ENCODE results near the gene TCERG1L. TPM values are rescaled to one million over a fixed set of nuclear protein-coding genes. Genes with fewer than 3 reads are reported as not detected.

TCERG1L gene
- total RNA-seq, 1 donor from 2014 or later, result not detected

DNA sequence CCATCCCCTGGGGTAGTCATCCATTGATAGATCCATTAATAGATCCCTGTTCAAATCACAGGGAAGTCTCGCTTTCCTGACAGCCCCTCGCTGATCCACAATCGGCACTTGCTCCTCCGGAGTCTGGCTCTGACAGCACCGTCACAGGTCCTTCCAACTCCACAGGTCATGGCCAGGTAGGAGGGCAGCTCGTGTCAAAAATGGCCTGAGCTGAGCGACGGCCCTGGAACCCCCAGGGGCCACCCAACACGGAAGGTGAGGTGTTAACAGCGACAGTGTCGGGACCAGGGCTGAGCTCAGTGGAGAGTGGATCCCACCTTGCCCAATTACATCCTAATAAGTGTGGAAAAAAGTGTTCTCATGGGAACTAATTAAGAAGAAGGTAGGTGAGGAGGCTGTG lies 219.8 kb downstream of the TCERG1L start:
- intact Hi-C loops (cut with micrococcal nuclease), result no loop called here
- Mint-ChIP-seq H3K27ac (no peak overlapping the region), H3K27me3 (no peaks in the 10 kb centered on the region), H3K9me3 (no peaks in the 10 kb centered on the region), H3K36me3 (ENCODE audit: low read depth) (no peaks in the 10 kb centered on the region), H3K4me1 (no peaks in the 10 kb centered on the region), H3K4me3 (no peak overlapping the region)
- DNase-seq, result no peak

DNA sequence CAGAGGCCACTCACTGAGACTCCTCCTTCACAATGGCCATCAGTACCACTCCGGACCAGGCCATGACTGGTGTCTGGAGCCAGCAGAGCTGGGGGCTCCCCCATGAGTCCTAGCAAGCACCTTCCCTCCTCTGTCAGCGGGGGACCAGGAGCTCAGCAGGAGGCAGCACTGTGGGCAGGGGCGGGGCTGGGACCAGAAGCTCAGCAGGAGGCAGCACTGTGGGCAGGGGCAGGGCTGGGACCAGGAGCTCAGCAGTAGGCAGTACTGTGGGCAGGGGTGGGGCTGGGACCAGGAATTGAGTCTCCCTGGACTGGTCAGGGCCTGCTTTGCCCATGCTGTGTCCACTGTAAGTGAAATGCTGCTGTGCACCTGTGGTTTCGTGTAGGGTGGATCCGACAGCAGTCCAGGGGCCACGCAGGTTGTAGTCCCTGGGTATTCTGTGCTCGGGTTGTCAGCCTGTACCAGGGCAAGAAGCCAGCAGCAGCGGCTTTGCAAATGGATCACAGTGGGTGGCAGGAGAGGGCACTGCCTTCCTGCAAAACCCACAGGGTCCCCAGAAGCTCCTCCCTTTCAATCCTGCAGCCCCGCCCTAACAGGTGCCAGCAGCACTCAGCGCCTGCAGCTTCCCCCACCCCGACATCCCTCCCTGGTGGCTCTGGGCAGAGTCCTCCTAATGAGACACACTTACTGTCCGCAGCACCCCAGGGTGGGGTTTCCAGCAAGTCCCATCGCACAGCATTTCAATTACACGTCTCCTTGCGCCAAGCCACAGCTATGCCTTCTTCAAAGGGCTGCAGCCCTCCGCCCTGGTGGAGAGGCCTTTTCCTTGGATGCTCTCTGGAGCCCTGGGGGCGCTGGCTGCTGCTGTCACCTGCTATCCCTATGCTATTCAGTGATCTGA lies 220.5 kb downstream of the TCERG1L start:
- Mint-ChIP-seq H3K4me3 (no peak overlapping the region), H3K4me1 (no peaks in the 10 kb centered on the region), H3K36me3 (ENCODE audit: low read depth) (no peaks in the 10 kb centered on the region), H3K27ac (no peak overlapping the region), H3K9me3 (no peaks in the 10 kb centered on the region), H3K27me3 (no peaks in the 10 kb centered on the region)
- intact Hi-C loops (cut with micrococcal nuclease), result no loop called here
- no peak for DNase-seq

GRCh38 chr10:131089861-131090260 lies 221.7 kb downstream of the TCERG1L start:
- no peaks in the 10 kb centered on the region for H3K9me3 Mint-ChIP-seq
- H3K36me3 Mint-ChIP-seq (ENCODE audit: low read depth), result no peaks in the 10 kb centered on the region
- H3K27ac Mint-ChIP-seq, result no peak overlapping the region
- intact Hi-C loops (cut with micrococcal nuclease), result no loop called here
- no peak overlapping the region for H3K4me3 Mint-ChIP-seq
- DNase-seq, result no peak
- H3K27me3 Mint-ChIP-seq, result no peaks in the 10 kb centered on the region
- H3K4me1 Mint-ChIP-seq, result no peaks in the 10 kb centered on the region

DNA sequence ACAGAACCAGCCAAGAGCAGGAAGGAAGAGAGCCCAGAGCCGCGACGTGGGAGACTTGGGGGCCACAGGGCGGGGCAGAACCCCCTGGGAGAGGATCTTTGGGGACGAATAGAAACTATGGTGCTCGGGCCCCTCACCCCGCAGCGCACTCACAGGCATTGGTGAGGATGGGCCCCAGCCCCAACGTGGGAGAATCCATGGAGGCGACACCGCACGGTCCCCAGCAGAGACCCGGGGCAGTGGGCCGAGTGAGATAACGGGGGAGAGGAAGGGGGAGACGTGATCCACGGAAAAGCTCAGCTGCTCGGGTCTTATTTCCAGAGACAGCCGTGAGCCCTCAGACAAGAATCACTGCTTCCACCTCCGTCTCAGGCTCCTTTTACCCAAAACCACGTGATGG lies 222.4 kb downstream of the TCERG1L start:
- H3K36me3 Mint-ChIP-seq (ENCODE audit: low read depth), result no peaks in the 10 kb centered on the region
- no peak overlapping the region for H3K27ac Mint-ChIP-seq
- no peak overlapping the region for H3K4me3 Mint-ChIP-seq
- H3K27me3 Mint-ChIP-seq, result no peaks in the 10 kb centered on the region
- H3K9me3 Mint-ChIP-seq, result no peaks in the 10 kb centered on the region
- H3K4me1 Mint-ChIP-seq, result no peaks in the 10 kb centered on the region
- no peak for DNase-seq
- intact Hi-C loops (cut with micrococcal nuclease), result no loop called here

- peaks cover 1% of the 10 kb centered on the region for H3K4me1 Mint-ChIP-seq
- H3K27me3 Mint-ChIP-seq, result no peaks in the 10 kb centered on the region
- H3K36me3 Mint-ChIP-seq (ENCODE audit: low read depth), result no peaks in the 10 kb centered on the region
- no peaks in the 10 kb centered on the region for H3K9me3 Mint-ChIP-seq
- intact Hi-C loops (cut with micrococcal nuclease), result no loop called here
- no peak overlapping the region for H3K27ac Mint-ChIP-seq
- no peak overlapping the region for H3K4me3 Mint-ChIP-seq
- no peak for DNase-seq
Observed at GRCh38 chr10:131088619-131089018, 222.9 kb downstream of the TCERG1L start.

DNA sequence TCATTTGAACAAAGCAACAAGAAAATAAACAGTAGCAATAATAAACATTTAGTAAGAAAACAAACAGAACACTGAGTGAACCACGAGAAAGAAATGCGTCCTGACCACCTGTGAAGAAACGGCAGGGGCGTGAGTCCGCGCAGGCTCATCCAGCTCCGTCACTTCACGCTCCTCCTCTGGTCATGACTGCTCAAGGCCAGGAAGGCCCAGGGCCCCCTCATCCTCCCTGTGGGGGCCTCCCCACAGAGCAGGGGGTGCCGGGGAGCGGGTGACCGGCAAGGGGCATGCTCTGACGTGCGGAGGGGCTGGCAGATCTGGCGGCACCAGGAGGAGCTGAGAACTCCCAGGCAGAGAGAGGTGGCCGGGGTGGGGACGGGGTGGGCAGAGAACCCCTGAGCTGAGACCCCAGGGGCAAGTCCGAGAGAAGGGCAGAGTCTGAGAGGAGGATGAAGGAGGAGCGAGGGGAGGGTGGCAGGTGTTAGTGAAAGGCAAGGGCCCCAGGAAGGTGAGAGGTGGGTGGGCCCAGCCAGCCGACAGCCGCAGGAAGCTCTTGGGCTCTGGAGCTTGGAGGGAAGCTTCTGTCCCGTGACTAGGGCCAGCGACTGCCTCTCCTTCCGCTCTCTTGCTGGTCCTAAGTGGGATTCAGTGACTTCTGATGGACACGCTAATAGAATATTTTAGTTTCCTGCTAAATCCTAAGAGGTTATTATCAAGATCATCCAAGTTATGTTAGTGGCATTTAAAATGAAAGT lies 223.9 kb downstream of the TCERG1L start:
- no peaks in the 10 kb centered on the region for H3K27me3 Mint-ChIP-seq
- H3K9me3 Mint-ChIP-seq, result no peaks in the 10 kb centered on the region
- H3K4me1 Mint-ChIP-seq, result peaks cover 3% of the 10 kb centered on the region
- intact Hi-C loops (cut with micrococcal nuclease), result no loop called here
- H3K27ac Mint-ChIP-seq, result no peak overlapping the region
- DNase-seq, result no peak
- no peak overlapping the region for H3K4me3 Mint-ChIP-seq
- no peaks in the 10 kb centered on the region for H3K36me3 Mint-ChIP-seq (ENCODE audit: low read depth)

GRCh38 chr10:131086511-131086910 lies 225.0 kb downstream of the TCERG1L start:
- H3K36me3 Mint-ChIP-seq (ENCODE audit: low read depth), result no peaks in the 10 kb centered on the region
- intact Hi-C loops (cut with micrococcal nuclease), result no loop called here
- no peaks in the 10 kb centered on the region for H3K27me3 Mint-ChIP-seq
- DNase-seq, result no peak
- H3K4me3 Mint-ChIP-seq, result no peak overlapping the region
- H3K4me1 Mint-ChIP-seq, result peaks cover 4% of the 10 kb centered on the region
- H3K27ac Mint-ChIP-seq, result no peak overlapping the region
- H3K9me3 Mint-ChIP-seq, result no peaks in the 10 kb centered on the region

DNA sequence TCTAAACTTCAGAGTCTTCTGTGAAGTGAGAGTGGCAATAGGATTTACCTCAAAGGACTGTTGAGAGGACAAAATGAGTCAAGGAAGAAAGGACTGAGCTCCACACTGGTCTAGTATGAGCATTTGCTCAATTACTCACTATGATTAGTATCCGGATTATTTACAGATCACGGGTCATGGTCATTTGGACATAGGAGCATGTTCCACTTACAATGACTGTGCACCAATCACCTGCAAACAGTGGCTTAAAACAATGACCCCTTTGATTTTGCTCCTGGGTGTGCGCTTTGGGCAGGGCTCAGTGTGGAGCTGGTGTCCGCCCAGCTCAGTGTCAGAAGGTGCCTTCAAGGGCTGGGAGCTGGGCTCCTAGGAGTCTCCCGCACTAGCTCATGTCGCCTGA lies 225.4 kb downstream of the TCERG1L start:
- Mint-ChIP-seq H3K4me3 (no peak overlapping the region), H3K36me3 (ENCODE audit: low read depth) (no peaks in the 10 kb centered on the region), H3K27ac (no peak overlapping the region), H3K9me3 (no peaks in the 10 kb centered on the region), H3K4me1 (peaks cover 8% of the 10 kb centered on the region), H3K27me3 (no peaks in the 10 kb centered on the region)
- intact Hi-C loops (cut with micrococcal nuclease), result no loop called here
- no peak for DNase-seq

GRCh38 chr10:131085091-131085860 lies 226.2 kb downstream of the TCERG1L start:
- intact Hi-C loops (cut with micrococcal nuclease), result no loop called here
- H3K27me3 Mint-ChIP-seq, result no peaks in the 10 kb centered on the region
- no peak for DNase-seq

GRCh38 chr10:131084791-131085090 lies 226.8 kb downstream of the TCERG1L start:
- intact Hi-C loops (cut with micrococcal nuclease), result no loop called here
- Mint-ChIP-seq H3K4me3 (no peak overlapping the region), H3K27ac (no peak overlapping the region), H3K36me3 (ENCODE audit: low read depth) (no peaks in the 10 kb centered on the region), H3K9me3 (no peaks in the 10 kb centered on the region), H3K4me1 (peaks cover 9% of the 10 kb centered on the region), H3K27me3 (no peaks in the 10 kb centered on the region)
- no peak for DNase-seq

More at GRCh38 chr10:131085091-131085860, 226.2 kb downstream of the TCERG1L start:
- H3K27ac Mint-ChIP-seq, result no peak overlapping the region
- no peaks in the 10 kb centered on the region for H3K36me3 Mint-ChIP-seq (ENCODE audit: low read depth)
- no peaks in the 10 kb centered on the region for H3K9me3 Mint-ChIP-seq
- peaks cover 9% of the 10 kb centered on the region for H3K4me1 Mint-ChIP-seq
- no peak overlapping the region for H3K4me3 Mint-ChIP-seq

DNA sequence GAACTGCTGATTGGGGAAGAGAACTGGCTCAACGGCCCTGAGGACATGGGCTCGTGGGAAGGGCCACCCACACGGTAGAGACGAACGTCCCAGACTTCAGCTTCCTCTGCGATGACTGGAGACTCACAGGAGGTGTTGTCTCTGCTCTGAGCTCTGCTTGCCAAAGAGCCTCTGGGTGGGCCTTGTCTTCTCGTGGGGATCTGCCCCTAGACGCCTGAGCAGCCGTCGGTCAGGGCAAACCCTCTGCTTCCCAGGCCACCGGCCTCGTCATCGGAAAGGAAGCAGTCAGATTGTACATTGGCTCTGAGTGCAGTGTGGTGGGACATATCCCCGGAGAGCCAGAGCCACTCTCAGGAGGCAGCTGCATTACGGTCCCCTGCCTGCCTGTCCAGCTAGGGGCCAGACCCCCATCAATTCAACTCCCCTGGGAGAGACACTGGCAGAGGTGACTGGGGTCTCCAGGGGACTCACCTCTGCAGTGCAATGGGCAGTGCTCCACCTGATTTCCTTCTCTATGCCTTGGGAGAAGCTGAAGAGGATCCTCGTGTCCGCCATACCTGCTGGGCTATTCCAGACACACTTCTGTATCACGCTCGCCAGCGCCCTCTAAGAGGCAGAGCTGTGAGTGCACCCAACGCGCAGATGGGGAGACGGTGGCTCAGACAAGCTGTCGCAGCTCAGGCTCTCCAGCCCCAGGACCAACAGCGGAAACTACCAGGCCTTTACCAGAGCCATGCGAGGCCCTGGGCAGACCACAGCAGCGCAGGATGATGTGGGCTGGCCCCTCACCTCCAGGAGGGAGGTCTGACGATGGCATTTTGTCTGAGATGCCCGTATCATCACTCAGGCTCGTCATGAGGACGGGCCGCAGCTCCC lies 227.4 kb downstream of the TCERG1L start:
- H3K27ac Mint-ChIP-seq, result no peak overlapping the region
- peaks cover 9% of the 10 kb centered on the region for H3K4me1 Mint-ChIP-seq
- intact Hi-C loops (cut with micrococcal nuclease), result no loop called here
- DNase-seq, result no peak
- no peaks in the 10 kb centered on the region for H3K27me3 Mint-ChIP-seq
- H3K36me3 Mint-ChIP-seq (ENCODE audit: low read depth), result no peaks in the 10 kb centered on the region
- no peak overlapping the region for H3K4me3 Mint-ChIP-seq
- H3K9me3 Mint-ChIP-seq, result no peaks in the 10 kb centered on the region

- no peak for DNase-seq
- Mint-ChIP-seq H3K4me3 (no peak overlapping the region), H3K9me3 (no peaks in the 10 kb centered on the region), H3K36me3 (ENCODE audit: low read depth) (no peaks in the 10 kb centered on the region), H3K27ac (no peak overlapping the region), H3K27me3 (no peaks in the 10 kb centered on the region), H3K4me1 (peaks cover 9% of the 10 kb centered on the region)
- intact Hi-C loops (cut with micrococcal nuclease), result no loop called here
Observed at GRCh38 chr10:131082991-131083481, 228.5 kb downstream of the TCERG1L start.

DNA sequence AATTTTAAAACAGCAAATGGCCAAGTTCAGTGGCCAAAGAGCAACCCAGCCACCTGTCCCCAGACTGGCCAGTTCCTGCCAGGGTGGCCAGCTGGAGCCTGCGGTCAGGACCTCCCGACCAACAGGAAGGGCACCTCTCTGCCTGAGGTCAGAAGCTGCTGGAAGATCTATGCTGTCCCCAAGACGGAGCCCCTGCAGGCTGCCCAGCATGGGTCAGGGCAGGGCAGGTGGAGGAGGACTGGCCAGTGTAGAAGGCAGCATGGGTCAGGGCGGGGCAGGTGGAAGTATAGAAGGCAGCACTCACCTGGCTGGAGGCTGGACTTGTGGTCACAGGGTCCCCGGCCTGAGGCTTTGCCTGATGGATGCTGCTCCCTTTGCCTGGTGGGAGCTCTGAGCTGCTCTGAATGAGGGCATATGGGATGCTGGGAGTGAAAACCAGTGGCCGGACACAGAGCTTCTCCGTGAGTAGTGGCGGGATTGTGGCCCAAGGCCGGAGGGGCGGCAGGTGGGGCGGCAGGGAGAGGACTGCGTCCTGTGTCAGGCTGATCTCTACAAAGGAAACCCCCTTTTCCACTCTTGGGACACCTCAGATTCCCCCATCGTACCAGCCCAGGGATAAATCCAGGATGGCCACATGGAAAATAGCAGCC lies 229.2 kb downstream of the TCERG1L start:
- Mint-ChIP-seq H3K4me3 (no peak overlapping the region), H3K36me3 (ENCODE audit: low read depth) (no peaks in the 10 kb centered on the region), H3K27ac (no peak overlapping the region), H3K4me1 (peaks cover 9% of the 10 kb centered on the region), H3K9me3 (no peaks in the 10 kb centered on the region), H3K27me3 (no peaks in the 10 kb centered on the region)
- no peak for DNase-seq
- intact Hi-C loops (cut with micrococcal nuclease), result no loop called here

Data from activated CD4-positive, alpha-beta T cell treated with anti-CD3 and anti-CD28 coated beads, Interleukin-2, amount 10 ng/mL, durations not matched to agents 24 days and 14 days (primary cell).